Astrocyte of the spinal cord (primary cell): ENCODE results near the gene MBD3L2B.

Experiments used
- DNase-seq: peaks from one replicate; pipeline ENCODE4 v3.0.0; 2011; ENCODE audit warnings: low read depth, low spot score
- H3K4me3 ChIP-seq: 2 replicates; pipeline ENCODE4 v1.5.1; 2011; ENCODE audit warnings: low read depth, mild to moderate bottlenecking, low read length, moderate library complexity
- CTCF ChIP-seq: IDR thresholded peaks from 2 replicates; pipeline ENCODE4 v1.5.1; 2012; ENCODE audit warnings: low read depth, mild to moderate bottlenecking, low read length, inconsistent platforms
- in situ Hi-C: cut with HindIII; loops from 2 replicates; pipeline ENCODE4 v1.10.0; 2017; ENCODE audit warnings: low sequenced_read_pairs

The MBD3L2B gene

DNA sequence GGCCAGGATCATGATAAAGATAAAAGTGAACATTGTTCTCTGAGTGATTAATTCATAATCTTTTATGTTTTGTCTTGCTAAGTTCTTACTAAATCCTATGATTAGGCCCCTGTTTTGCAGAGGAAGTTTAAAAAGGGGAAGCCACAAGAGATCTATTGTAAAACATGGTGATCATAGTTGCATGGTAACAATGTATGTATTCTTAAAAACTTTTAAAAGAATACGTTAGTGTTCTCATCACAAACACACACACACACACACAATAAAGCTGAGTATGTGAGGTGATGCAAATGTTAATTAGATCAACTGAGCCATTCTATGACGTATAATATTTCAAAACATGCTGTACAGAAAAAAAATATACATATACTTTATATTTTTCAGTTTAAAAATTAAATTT is 51.2 kb downstream of the MBD3L2B start:
- H3K4me3 ChIP-seq, result no peak overlapping the region
- no peak for TF ChIP-seq CTCF
- DNase-seq, result no peak
- in situ Hi-C loops, result no loop called here

DNA sequence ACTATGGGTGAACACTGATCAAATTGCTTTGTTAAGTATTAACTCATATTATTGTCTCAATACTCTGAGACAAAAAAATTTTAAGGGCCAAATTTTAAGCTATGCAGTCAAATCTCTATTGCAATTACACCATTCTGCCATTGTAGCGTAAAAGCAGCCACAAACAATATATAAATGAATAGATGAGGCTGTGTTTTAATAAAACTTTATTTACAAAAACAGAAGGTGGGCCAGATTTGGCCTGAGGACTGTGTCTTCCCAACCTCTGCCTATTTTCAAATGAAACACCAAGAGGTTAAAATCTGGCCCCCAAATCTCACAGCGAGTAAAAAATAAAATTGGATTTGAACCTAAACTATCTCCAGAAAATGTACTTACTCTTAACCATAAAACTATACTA is 51.7 kb downstream of the MBD3L2B start:
- H3K4me3 ChIP-seq, result no peak overlapping the region
- TF ChIP-seq CTCF, result no peak
- in situ Hi-C loops, result no loop called here
- no peak for DNase-seq
